Measurements from ENCODE around the gene RPSA.
A peak's percentile ranks its signal among the peaks of the same experiment; 100 is the strongest.
"Not testable (repeated sequence)": the region's sequence is repeated elsewhere in the genome, so short reads cannot be mapped to it uniquely, and the experiment has no call there.

RPSA gene

DNA sequence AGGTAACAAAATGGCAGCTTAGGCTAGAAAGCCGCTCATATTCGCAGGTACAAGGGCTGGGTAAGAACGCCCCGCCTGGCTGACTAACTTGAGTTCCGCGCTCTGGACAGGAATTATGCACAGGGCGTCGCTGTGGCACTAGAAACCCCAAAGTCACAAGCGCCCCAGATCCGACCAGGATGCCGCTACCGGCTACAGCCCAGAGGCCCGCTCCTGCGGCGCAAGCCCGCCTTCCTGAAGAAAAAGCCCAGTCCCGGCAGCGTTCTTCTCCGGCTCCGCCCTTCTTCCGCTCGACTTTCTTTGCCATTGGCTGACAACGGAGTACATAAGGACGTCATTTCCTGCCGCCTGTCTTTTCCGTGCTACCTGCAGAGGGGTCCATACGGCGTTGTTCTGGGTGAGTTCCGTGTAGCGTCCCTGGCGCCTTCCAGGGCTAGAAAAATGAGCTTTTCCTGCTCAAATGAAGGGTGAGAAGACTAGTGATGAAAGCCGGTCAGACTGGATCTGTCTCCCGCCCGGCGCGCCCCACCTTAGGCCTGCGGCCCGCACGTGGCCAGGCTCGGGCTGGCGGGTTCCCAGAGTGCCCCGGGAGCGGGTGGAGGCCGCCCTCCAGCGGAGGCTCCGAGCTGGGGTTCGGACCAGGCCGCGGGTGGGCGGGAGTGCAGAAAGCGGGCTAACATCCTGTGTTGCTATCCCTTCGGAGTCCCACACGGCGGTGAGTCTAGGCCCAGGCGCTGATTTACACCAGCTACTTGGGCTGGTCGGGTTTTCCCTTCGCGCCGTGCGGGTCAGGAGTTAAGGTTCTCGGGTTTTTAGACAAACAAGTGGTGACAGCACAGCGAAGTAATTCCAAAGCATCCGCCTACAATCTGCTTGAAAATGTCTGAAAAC lies at the start of gene RPSA:
RPSA (plus strand) TSS at position 353 of the 891 bp plus-strand sequence. CDS start 934 bp downstream, outside the sequence.
- H3K27me3 Mint-ChIP-seq (ENCODE audit: low read depth, poor library complexity) = peaks cover 3% of the 10 kb centered on the region
- H3K4me1 Mint-ChIP-seq = peaks cover 42% of the 10 kb centered on the region
- H3K36me3 Mint-ChIP-seq (ENCODE audit: low read depth) = peaks cover 43% of the 10 kb centered on the region
- H3K4me3 Mint-ChIP-seq = peak within 1 kb of the TSS; percentile 95
- peak; percentile 90 for DNase-seq
- no peaks in the 10 kb centered on the region for H3K9me3 Mint-ChIP-seq
- peak within 1 kb of the TSS; percentile 97 for H3K27ac Mint-ChIP-seq
- TF ChIP-seq, protein P1, sequence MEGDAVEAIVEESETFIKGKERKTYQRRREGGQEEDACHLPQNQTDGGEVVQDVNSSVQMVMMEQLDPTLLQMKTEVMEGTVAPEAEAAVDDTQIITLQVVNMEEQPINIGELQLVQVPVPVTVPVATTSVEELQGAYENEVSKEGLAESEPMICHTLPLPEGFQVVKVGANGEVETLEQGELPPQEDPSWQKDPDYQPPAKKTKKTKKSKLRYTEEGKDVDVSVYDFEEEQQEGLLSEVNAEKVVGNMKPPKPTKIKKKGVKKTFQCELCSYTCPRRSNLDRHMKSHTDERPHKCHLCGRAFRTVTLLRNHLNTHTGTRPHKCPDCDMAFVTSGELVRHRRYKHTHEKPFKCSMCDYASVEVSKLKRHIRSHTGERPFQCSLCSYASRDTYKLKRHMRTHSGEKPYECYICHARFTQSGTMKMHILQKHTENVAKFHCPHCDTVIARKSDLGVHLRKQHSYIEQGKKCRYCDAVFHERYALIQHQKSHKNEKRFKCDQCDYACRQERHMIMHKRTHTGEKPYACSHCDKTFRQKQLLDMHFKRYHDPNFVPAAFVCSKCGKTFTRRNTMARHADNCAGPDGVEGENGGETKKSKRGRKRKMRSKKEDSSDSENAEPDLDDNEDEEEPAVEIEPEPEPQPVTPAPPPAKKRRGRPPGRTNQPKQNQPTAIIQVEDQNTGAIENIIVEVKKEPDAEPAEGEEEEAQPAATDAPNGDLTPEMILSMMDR (IDR thresholded peaks at IDR 0.05) = no peak

DNA sequence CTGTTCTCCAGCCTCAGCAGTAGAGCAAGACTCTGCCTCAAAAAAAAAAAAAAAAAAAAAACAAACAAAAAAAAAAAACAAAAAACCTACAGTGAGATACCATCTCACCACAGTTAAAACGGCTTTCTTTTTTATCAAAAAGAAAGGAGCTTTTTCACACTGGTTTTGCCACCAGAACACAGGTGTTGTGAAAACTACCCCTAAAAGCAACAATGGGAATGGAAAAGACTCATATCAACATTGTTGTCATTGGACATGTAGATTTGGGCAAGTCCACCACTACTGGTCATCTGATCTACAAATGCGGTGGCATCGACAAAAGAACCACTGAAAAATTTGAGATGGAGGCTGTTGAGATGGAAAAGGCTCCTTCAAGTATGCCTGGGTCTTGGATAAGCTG lies 48.2 kb upstream of the RPSA start:
- Mint-ChIP-seq H3K27ac (no peak overlapping the region), H3K4me1 (peaks cover 9% of the 10 kb centered on the region), H3K36me3 (ENCODE audit: low read depth) (no peaks in the 10 kb centered on the region), H3K4me3 (no peak overlapping the region), H3K27me3 (ENCODE audit: low read depth, poor library complexity) (peaks cover 24% of the 10 kb centered on the region), H3K9me3 (peaks cover 5% of the 10 kb centered on the region)
- TF ChIP-seq, protein P1 (IDR thresholded peaks at IDR 0.05) = no peak
- DNase-seq = no peak

DNA sequence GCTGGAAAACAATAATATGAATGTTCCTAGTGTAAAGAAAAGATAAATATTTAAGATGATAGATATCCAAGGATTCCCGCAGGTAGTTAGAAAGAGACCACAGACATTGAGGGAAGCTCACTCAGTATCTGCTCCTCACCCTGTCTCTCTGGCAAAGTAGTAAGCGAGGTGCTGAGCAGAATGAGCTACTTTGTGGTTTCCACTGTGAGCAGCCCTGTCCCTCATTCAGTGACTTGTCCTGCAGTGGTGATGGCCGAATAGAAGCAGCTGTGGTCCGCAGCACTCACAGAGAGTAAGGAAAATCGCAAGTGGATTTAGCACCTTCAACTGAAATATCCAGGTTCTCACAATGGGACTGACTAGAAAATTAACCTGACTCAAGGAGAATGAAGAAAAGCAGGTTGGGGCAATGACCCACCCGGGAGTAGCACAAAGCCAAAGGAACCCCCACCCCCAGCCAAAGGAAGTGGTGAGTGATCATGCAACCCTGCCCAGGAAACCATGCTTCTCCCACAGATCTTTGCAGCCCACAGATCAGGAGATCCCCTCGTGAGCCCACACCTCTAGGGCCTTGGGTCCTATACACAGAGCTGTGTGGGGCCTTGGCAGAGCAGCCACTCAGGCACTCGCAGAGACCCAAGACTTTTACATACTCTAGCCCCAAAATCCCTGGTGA lies 45.1 kb upstream of the RPSA start:
- Mint-ChIP-seq H3K9me3 (peaks cover 11% of the 10 kb centered on the region), H3K4me1 (peaks cover 9% of the 10 kb centered on the region), H3K27me3 (ENCODE audit: low read depth, poor library complexity) (peaks cover 25% of the 10 kb centered on the region), H3K36me3 (ENCODE audit: low read depth) (no peaks in the 10 kb centered on the region), H3K27ac (no peak overlapping the region), H3K4me3 (no peak overlapping the region)
- TF ChIP-seq, protein P1 (IDR thresholded peaks at IDR 0.05) = no peak
- DNase-seq = no peak

DNA sequence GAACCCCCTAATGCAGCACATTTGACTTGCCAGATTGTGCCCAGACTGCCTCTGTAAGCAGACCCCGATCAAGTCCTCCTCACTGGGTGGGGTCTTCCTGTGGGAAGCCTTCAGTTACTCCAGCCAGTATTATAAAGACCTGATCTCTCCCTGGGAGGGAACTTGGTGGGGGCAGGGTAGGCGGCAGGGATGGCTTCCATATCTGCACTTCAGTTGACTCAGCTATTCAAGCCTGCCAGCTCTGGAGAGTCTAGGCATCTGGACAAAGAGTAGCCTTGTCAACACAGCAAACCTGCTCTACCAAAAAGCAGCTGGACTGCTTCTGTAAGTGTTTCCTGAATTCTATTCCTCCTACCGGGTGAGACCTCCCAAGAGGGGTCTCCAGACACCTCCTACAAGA lies 44.3 kb upstream of the RPSA start:
- DNase-seq = no peak
- Mint-ChIP-seq H3K36me3 (ENCODE audit: low read depth) (no peaks in the 10 kb centered on the region), H3K9me3 (peaks cover 11% of the 10 kb centered on the region), H3K4me1 (peaks cover 9% of the 10 kb centered on the region), H3K4me3 (no peak overlapping the region), H3K27ac (no peak overlapping the region), H3K27me3 (ENCODE audit: low read depth, poor library complexity) (peaks cover 25% of the 10 kb centered on the region)
- TF ChIP-seq, protein P1 (IDR thresholded peaks at IDR 0.05) = no peak

DNA sequence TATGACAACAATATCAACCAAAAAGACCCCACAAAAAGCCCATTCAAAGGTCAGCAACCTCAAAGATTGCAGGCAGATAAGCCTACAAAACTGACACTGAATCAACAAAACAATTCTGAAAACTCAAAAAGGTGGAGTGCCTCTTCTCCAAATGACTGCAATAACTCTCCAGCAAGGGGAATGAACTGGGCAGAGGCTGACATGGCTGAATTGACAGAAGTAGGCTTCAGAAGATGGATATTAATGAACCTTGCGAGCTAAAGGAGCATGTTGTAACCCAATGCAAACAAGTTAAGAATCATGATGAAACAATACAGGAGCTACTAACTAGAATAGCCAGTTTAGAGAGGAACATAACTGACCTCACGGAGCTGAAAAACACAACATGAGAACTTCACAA lies 43.7 kb upstream of the RPSA start:
- H3K36me3 Mint-ChIP-seq (ENCODE audit: low read depth) = no peaks in the 10 kb centered on the region
- H3K4me1 Mint-ChIP-seq = peaks cover 9% of the 10 kb centered on the region
- peaks cover 11% of the 10 kb centered on the region for H3K9me3 Mint-ChIP-seq
- H3K4me3 Mint-ChIP-seq = no peak overlapping the region
- TF ChIP-seq, protein P1 (IDR thresholded peaks at IDR 0.05) = no peak
- no peak for DNase-seq
- no peak overlapping the region for H3K27ac Mint-ChIP-seq
- peaks cover 25% of the 10 kb centered on the region for H3K27me3 Mint-ChIP-seq (ENCODE audit: low read depth, poor library complexity)

DNA sequence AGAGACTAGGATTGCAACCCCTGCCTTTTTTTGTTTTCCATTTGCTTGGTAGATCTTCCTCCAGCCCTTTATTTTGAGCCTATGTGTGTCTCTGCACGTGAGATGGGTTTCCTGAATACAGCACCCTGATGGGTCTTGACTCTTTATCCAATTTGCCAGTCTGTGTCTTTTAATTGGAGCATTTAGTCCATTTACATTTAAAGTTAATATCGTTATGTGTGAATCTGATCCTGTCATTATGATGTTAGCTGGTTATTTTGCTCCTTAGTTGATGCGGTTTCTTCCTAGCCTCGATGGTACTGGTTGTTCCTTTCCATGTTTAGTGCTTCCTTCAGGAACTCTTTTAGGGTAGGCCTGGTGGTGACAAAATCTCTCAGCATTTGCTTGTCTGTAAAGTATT lies 36.1 kb upstream of the RPSA start:
- not testable (repeated sequence) for H3K4me3 Mint-ChIP-seq; H3K36me3 Mint-ChIP-seq (ENCODE audit: low read depth); H3K27ac Mint-ChIP-seq; DNase-seq; H3K4me1 Mint-ChIP-seq
- H3K9me3 Mint-ChIP-seq = peaks cover 48% of the 10 kb centered on the region
- H3K27me3 Mint-ChIP-seq (ENCODE audit: low read depth, poor library complexity) = peaks cover 20% of the 10 kb centered on the region
